Measurements from ENCODE around the gene OR4C11.

Gene OR4C11

GRCh38 chr11:55607545-55607944, at the start of gene OR4C11:
OR4C11 (minus strand) TSS chr11:55607645; CDS start chr11:55604373, 3,272 bp downstream.
- no peak for DNase-seq

- DNase-seq: no peak
Measured at GRCh38 chr11:55655096-55655495, 47.7 kb upstream of the OR4C11 start.

GRCh38 chr11:55652560-55652959, 45.1 kb upstream of the OR4C11 start:
- DNase-seq: no peak

- DNase-seq: no peak
Measured at GRCh38 chr11:55648027-55648426, 40.6 kb upstream of the OR4C11 start, which contains the start of gene OR4S2. OR4S2 (plus strand) TSS chr11:55648327; CDS start chr11:55650904, 2,577 bp downstream.

GRCh38 chr11:55634813-55635212, 27.4 kb upstream of the OR4C11 start, which contains the start of gene OR4P4:
OR4P4 (plus strand) TSS chr11:55635113.
- no peak for DNase-seq

- DNase-seq: no peak
Measured at GRCh38 chr11:55624531-55624930, 17.1 kb upstream of the OR4C11 start.

GRCh38 chr11:55572548-55572947, 34.9 kb downstream of the OR4C11 start:
- DNase-seq: no peak

- no peak for DNase-seq
Measured at GRCh38 chr11:55571828-55572227, 35.6 kb downstream of the OR4C11 start, which contains the start of gene OR4C16. OR4C16 (plus strand) TSS chr11:55572128; CDS start chr11:55572128, 0 bp downstream.

GRCh38 chr11:55554169-55554568, 53.3 kb downstream of the OR4C11 start, which contains the start of gene OR4C15:
OR4C15 (plus strand) TSS chr11:55554469; CDS start chr11:55554469, 0 bp downstream.
- no peak for DNase-seq
